MCF 10A (cell line): ENCODE data around the gene SPAG16. TPM values are rescaled to one million over a fixed set of nuclear protein-coding genes. Genes with fewer than 3 reads are reported as not detected.

Source experiments
- BruUV-seq: library from RNA; stranded (reverse); fragments of 400-500 nt; replicated peaks from 2 replicates; lab custom pipeline; 2021; lab: Mats Ljungman, UMichigan
- CTCF ChIA-PET: fragments of 300-600 bp; sonication (Branson Sonifier 250); formaldehyde crosslinking; extraction: SDS; loops from one replicate; lab custom pipeline; 2021; ENCODE audit warnings: antibody characterized with exemption, inconsistent platforms; lab: Yijun Ruan, JAX
- POLR2A ChIA-PET: fragments of 300-600, 350-650 bp; sonication (Branson Sonifier 250); formaldehyde crosslinking; extraction: SDS; loops from one replicate; lab custom pipeline; 2020; ENCODE audit warnings: antibody characterized with exemption, inconsistent platforms; lab: Yijun Ruan, JAX
- DNase-seq: peaks from one replicate; pipeline ENCODE4 v3.0.0-alpha.2; 2018; ENCODE audit not compliant: unreplicated experiment
- H3K27ac Mint-ChIP-seq: one replicate; pipeline ENCODE4 v1.8.0; 2022; ENCODE audit warnings: mild to moderate bottlenecking, low read depth, mixed read lengths; ENCODE audit not compliant: unreplicated experiment
- H3K27me3 Mint-ChIP-seq: one replicate; pipeline ENCODE4 v1.8.0; 2022; ENCODE audit warnings: mixed read lengths; ENCODE audit not compliant: insufficient read depth, unreplicated experiment
- H3K36me3 Mint-ChIP-seq: one replicate; pipeline ENCODE4 v1.8.0; 2022; ENCODE audit warnings: mild to moderate bottlenecking, moderate library complexity, mixed read lengths; ENCODE audit not compliant: insufficient read depth, unreplicated experiment
- H3K4me1 Mint-ChIP-seq: one replicate; pipeline ENCODE4 v1.8.0; 2022; ENCODE audit warnings: mixed read lengths; ENCODE audit not compliant: insufficient read depth, unreplicated experiment
- H3K4me3 Mint-ChIP-seq: one replicate; pipeline ENCODE4 v1.8.0; 2022; ENCODE audit warnings: mild to moderate bottlenecking, moderate library complexity, mixed read lengths; ENCODE audit not compliant: unreplicated experiment
- H3K9me3 Mint-ChIP-seq: one replicate; pipeline ENCODE4 v1.8.0; 2022; ENCODE audit warnings: mixed read lengths; ENCODE audit not compliant: unreplicated experiment
- CTCF ChIP-seq: fragments of 200-600 bp; IDR thresholded peaks from one replicate; pipeline ENCODE4 v1.8.0; 2022; ENCODE audit warnings: antibody characterized with exemption, mild to moderate bottlenecking; ENCODE audit not compliant: unreplicated experiment
- intact Hi-C: fragments of 100-400 bp; cut with micrococcal nuclease; formaldehyde crosslinking; loops from 2 replicates; pipeline ENCODE4 v1.14.1; 2022
- total RNA-seq: library from RNA; stranded (reverse); gene quantifications from 2 replicates; pipeline ENCODE4 v1.2.3, GENCODE V29; 2022

The SPAG16 gene
- total RNA-seq, 1 experiment from 2014 or later: 11.5 TPM

GRCh38 chr2:213411582-213412289, 127.5 kb downstream of the SPAG16 start:
- Mint-ChIP-seq H3K4me3 (no peak overlapping the region), H3K4me1 (peaks cover 10% of the 10 kb centered on the region), H3K27me3 (no peaks in the 10 kb centered on the region), H3K9me3 (no peaks in the 10 kb centered on the region), H3K36me3 (no peaks in the 10 kb centered on the region), H3K27ac (peak overlapping the region; percentile 85)
- DNase-seq: peak; percentile 29
- BruUV-seq: no TSS peak
- CTCF ChIA-PET: no interaction called here
- POLR2A ChIA-PET: no interaction called here
- TF ChIP-seq CTCF: no peak
- intact Hi-C loops: no loop called here

- intact Hi-C loops: no loop called here
- H3K36me3 Mint-ChIP-seq: no peaks in the 10 kb centered on the region
- no peak for TF ChIP-seq CTCF
- H3K4me1 Mint-ChIP-seq: peaks cover 10% of the 10 kb centered on the region
- no peak overlapping the region for H3K4me3 Mint-ChIP-seq
- ChIA-PET CTCF (no interaction called here), POLR2A (interaction anchor here (0.5 kb wide), 1 partner anchor 49 kb away, joined by 3 read pairs; no protein-coding TSS in a partner anchor)
- no peak overlapping the region for H3K27ac Mint-ChIP-seq
- BruUV-seq: no TSS peak
- H3K9me3 Mint-ChIP-seq: no peaks in the 10 kb centered on the region
- no peak for DNase-seq
- H3K27me3 Mint-ChIP-seq: no peaks in the 10 kb centered on the region
These were observed 130.8 kb downstream of the SPAG16 start for GRCh38 chr2:213415093-213415492.

- DNase-seq: no peak
- no peak for TF ChIP-seq CTCF
- ChIA-PET CTCF (no interaction called here), POLR2A (no interaction called here)
- BruUV-seq: no TSS peak
- peaks cover 5% of the 10 kb centered on the region for H3K4me1 Mint-ChIP-seq
- H3K27ac Mint-ChIP-seq: no peak overlapping the region
- intact Hi-C loops: no loop called here
- no peaks in the 10 kb centered on the region for H3K27me3 Mint-ChIP-seq
- no peaks in the 10 kb centered on the region for H3K36me3 Mint-ChIP-seq
- H3K9me3 Mint-ChIP-seq: no peaks in the 10 kb centered on the region
- H3K4me3 Mint-ChIP-seq: no peak overlapping the region
These were observed 132.6 kb downstream of the SPAG16 start for GRCh38 chr2:213416832-213417231.

GRCh38 chr2:213419980-213420379, 135.7 kb downstream of the SPAG16 start:
- Mint-ChIP-seq H3K27ac (no peak overlapping the region), H3K36me3 (no peaks in the 10 kb centered on the region), H3K4me1 (no peaks in the 10 kb centered on the region), H3K4me3 (no peak overlapping the region), H3K9me3 (no peaks in the 10 kb centered on the region), H3K27me3 (no peaks in the 10 kb centered on the region)
- BruUV-seq: no TSS peak
- no peak for TF ChIP-seq CTCF
- intact Hi-C loops: no loop called here
- ChIA-PET POLR2A (no interaction called here), CTCF (no interaction called here)
- no peak for DNase-seq
